CD14-positive monocyte (primary cell): Measurements from ENCODE around the gene OR5M10. TPM values are rescaled to one million over a fixed set of nuclear protein-coding genes. Genes with fewer than 3 reads are reported as not detected.
A peak's percentile ranks its signal among the peaks of the same experiment; 100 is the strongest.

Experiments
- DNase-seq, 3 donors: peaks; one replicate each; pipeline ENCODE4 v3.0.0-alpha.2; 2011 to 2022
- H2AFZ ChIP-seq: 2 replicates; pipeline ENCODE4 v1.6.0; 2012; ENCODE audit warnings: mild to moderate bottlenecking, low read depth, low read length, inconsistent platforms; ENCODE audit not compliant: insufficient read depth, poor library complexity, severe bottlenecking
- H3K27ac ChIP-seq, 2 donors: 1 replicate in 1 of 2; 2 replicates in 1 of 2; pipeline ENCODE4 v1.5.1; 2012 to 2013; ENCODE audit warnings: low read length in 2 of 2, control low read depth in 1 of 2, inconsistent platforms in 1 of 2, low read depth in 1 of 2, mild to moderate bottlenecking in 1 of 2
- H3K27me3 ChIP-seq, 2 donors: one replicate each; pipeline versions ENCODE4 v1.6.0 to v1.6.1; 2011 to 2013; ENCODE audit warnings: low read length in 2 of 2; ENCODE audit not compliant: control insufficient read depth in 2 of 2, insufficient read depth in 2 of 2
- H3K36me3 ChIP-seq, 2 donors: replicated peaks in 1 of 2; 1 replicate in 1 of 2; 2 replicates in 1 of 2; pipeline versions ENCODE4 v1.5.1 to v1.6.1; 2012 to 2013; ENCODE audit warnings: low read length in 2 of 2, control low read depth in 1 of 2, inconsistent platforms in 1 of 2, mild to moderate bottlenecking in 1 of 2; ENCODE audit not compliant: insufficient read depth in 2 of 2, control insufficient read depth in 1 of 2
- H3K4me1 ChIP-seq, 2 donors: 1 replicate in 1 of 2; 2 replicates in 1 of 2; pipeline versions ENCODE4 v1.5.1 to v1.6.1; 2012 to 2013; ENCODE audit warnings: low read length in 2 of 2, control low read depth in 1 of 2, inconsistent platforms in 1 of 2, mild to moderate bottlenecking in 1 of 2, moderate library complexity in 1 of 2; ENCODE audit not compliant: insufficient read depth in 2 of 2, control insufficient read depth in 1 of 2
- H3K4me2 ChIP-seq: replicated peaks from 2 replicates; pipeline ENCODE3; 2012; ENCODE audit warnings: low read length, moderate library complexity, mild to moderate bottlenecking; ENCODE audit not compliant: poor library complexity, severe bottlenecking; ENCODE audit errors: extremely low read depth
- H3K4me3 ChIP-seq, 3 experiments: fragments of 200-600 bp in 1 of 3; sonication (generic) in 1 of 3; replicated peaks in 1 of 3; 1 replicate in 2 of 3; 2 replicates in 1 of 3; pipeline ENCODE4 v1.5.1; 2011 to 2013; ENCODE audit warnings: low read length in 3 of 3, mild to moderate bottlenecking in 3 of 3, control low read depth in 2 of 3, low read depth in 2 of 3, inconsistent platforms in 1 of 3, moderate library complexity in 1 of 3
- H3K79me2 ChIP-seq: 2 replicates; pipeline ENCODE4 v1.6.0; 2012; ENCODE audit warnings: mild to moderate bottlenecking, control low read depth, inconsistent platforms, low read length, moderate library complexity; ENCODE audit not compliant: insufficient read depth
- H3K9ac ChIP-seq: 2 replicates; pipeline ENCODE4 v1.6.0; 2017; ENCODE audit warnings: low read length, mild to moderate bottlenecking; ENCODE audit not compliant: insufficient read depth, poor library complexity, severe bottlenecking
- H3K9me3 ChIP-seq, 2 donors: replicated peaks in 1 of 2; 1 replicate in 1 of 2; 2 replicates in 1 of 2; pipeline versions ENCODE4 v1.5.1 to v1.6.1; 2012 to 2013; ENCODE audit warnings: low read length in 2 of 2, control low read depth in 1 of 2; ENCODE audit not compliant: control insufficient read depth in 1 of 2, insufficient read depth in 1 of 2
- H4K20me1 ChIP-seq: 2 replicates; pipeline ENCODE4 v1.6.0; 2012; ENCODE audit warnings: mild to moderate bottlenecking, low read length, control low read depth, moderate library complexity; ENCODE audit not compliant: insufficient read depth
- H3K27ac Mint-ChIP-seq, 7 donors: one replicate each; pipeline ENCODE4 v1.8.0; 2020; ENCODE audit warnings: mild to moderate bottlenecking in 7 of 7, mixed read lengths in 7 of 7, moderate library complexity in 6 of 7, inconsistent platforms in 2 of 7
- H3K27me3 Mint-ChIP-seq, 3 donors: one replicate each; pipeline ENCODE4 v1.8.0; 2021 to 2022; ENCODE audit warnings: low read depth in 3 of 3, mild to moderate bottlenecking in 3 of 3, mixed read lengths in 3 of 3, moderate library complexity in 3 of 3, inconsistent platforms in 1 of 3
- H3K36me3 Mint-ChIP-seq, 2 donors: one replicate each; pipeline ENCODE4 v1.8.0; 2020; ENCODE audit warnings: mixed read lengths in 2 of 2, inconsistent platforms in 1 of 2, mild to moderate bottlenecking in 1 of 2
- H3K4me1 Mint-ChIP-seq: one replicate; pipeline ENCODE4 v1.8.0; 2020; ENCODE audit warnings: mild to moderate bottlenecking, mixed read lengths
- H3K4me3 Mint-ChIP-seq, 2 donors: one replicate each; pipeline ENCODE4 v1.8.0; 2020; ENCODE audit warnings: mild to moderate bottlenecking in 2 of 2, mixed read lengths in 2 of 2, moderate library complexity in 1 of 2
- H3K9me3 Mint-ChIP-seq, 7 donors: one replicate each; pipeline ENCODE4 v1.8.0; 2020 to 2022; ENCODE audit warnings: mixed read lengths in 7 of 7, mild to moderate bottlenecking in 6 of 7, moderate library complexity in 6 of 7, inconsistent platforms in 2 of 7
- WGBS: methylation state at CpG from one replicate; pipeline ENCODE4 v1.1.5; 2013; ENCODE audit warnings: missing lambda C conversion rate; ENCODE audit not compliant: insufficient coverage; 5-methylcytosine and 5-hydroxymethylcytosine counted together
- intact Hi-C, 2 donors: fragments of 100-400 bp; cut with micrococcal nuclease; formaldehyde crosslinking; loops; one replicate each; pipeline versions ENCODE4 v1.15.0 to v1.15.1; 2023
- polyA minus RNA-seq: library from RNA; depleted of rRNA, polyadenylated mRNA; stranded (reverse); fragments of >200 nt; gene quantifications from 2 replicates; pipeline ENCODE4 v1.2.3, GENCODE V29; 2012
- polyA plus RNA-seq, 3 donors: library from polyadenylated mRNA; depleted of rRNA in 1 of 3; unstranded in 2 of 3; stranded (reverse) in 1 of 3; fragments of 300-500 nt in 2 of 3; fragments of >200 nt in 1 of 3; fragmentation: Illumina TruSeq in 2 of 3; gene quantifications; 1 replicate in 2 of 3; 2 replicates in 1 of 3; pipeline ENCODE4 v1.2.3, GENCODE V29; 2012 to 2021
- total RNA-seq, 12 experiments: library from RNA in 1 of 12; stranded (reverse) in 1 of 12; fragments of 120-200 nt in 1 of 12; gene quantifications; one replicate each; pipeline ENCODE4 v1.2.4 and lab custom pipeline; 2013 to 2026; ENCODE audit warnings: mixed read lengths in 6 of 12, inconsistent platforms in 1 of 12
- TF ChIP-seq, protein P1 (sequence below): fragments of 200-600 bp; IDR thresholded peaks from one replicate; pipeline ENCODE4 v1.8.0; 2022; ENCODE audit warnings: antibody characterized with exemption, mild to moderate bottlenecking

The OR5M10 gene
- total RNA-seq (2013), result not detected
- polyA plus RNA-seq (not detected), polyA minus RNA-seq (not detected in 2 replicates), total RNA-seq (lab: John Stamatoyannopoulos, UW) (0 to 0.23 (median 0) reads per million in 11 experiments)

DNA sequence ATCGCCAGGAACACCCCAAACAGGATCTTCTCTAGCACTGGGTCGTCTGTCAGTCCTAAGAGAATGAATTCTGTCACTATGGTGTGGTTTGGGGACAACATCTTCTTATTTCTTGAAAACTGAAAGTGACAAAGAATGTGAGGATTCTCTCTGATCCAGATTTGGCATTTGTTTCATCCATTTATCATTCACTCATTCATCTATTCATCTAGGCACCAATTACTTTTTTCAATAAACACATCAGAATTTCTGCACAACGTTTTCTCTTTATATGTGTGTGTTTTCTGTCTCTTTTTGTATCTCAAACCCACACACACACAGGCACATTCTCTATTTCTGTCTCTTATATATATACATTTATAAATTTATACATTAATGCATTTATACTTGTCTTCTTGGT, at the start of gene OR5M10:
Gene OR5M10, minus strand, starts transcription at position 101 of the 400 bp plus-strand sequence. Its CDS starts 0 bp downstream, at position 101.
- no peak for DNase-seq
- no peak within 1 kb of the TSS for H3K4me3 ChIP-seq
- H3K36me3 Mint-ChIP-seq, result no peaks in the 10 kb centered on the region
- H3K9me3 Mint-ChIP-seq, result peaks cover 0 to 5% (median 2%) of the 10 kb centered on the region in 7 donors
- no peak within 1 kb of the TSS for H2AFZ ChIP-seq
- H3K27me3 ChIP-seq, result no peaks in the 10 kb centered on the region
- no peak within 1 kb of the TSS for H3K4me3 Mint-ChIP-seq
- no CpG with 5 or more reads among the region's 3 CpGs for WGBS
- intact Hi-C loops, result no loop called here
- no peak within 1 kb of the TSS for H3K27ac ChIP-seq
- H3K4me2 ChIP-seq, result no peak within 1 kb of the TSS
- H3K36me3 ChIP-seq, result no peaks in the 10 kb centered on the region
- no peak within 1 kb of the TSS for H3K9ac ChIP-seq
- peak within 1 kb of the TSS in 1 of 7 donors; percentile 46 for H3K27ac Mint-ChIP-seq
- no peaks in the 10 kb centered on the region for H3K27me3 Mint-ChIP-seq
- TF ChIP-seq, protein P1, sequence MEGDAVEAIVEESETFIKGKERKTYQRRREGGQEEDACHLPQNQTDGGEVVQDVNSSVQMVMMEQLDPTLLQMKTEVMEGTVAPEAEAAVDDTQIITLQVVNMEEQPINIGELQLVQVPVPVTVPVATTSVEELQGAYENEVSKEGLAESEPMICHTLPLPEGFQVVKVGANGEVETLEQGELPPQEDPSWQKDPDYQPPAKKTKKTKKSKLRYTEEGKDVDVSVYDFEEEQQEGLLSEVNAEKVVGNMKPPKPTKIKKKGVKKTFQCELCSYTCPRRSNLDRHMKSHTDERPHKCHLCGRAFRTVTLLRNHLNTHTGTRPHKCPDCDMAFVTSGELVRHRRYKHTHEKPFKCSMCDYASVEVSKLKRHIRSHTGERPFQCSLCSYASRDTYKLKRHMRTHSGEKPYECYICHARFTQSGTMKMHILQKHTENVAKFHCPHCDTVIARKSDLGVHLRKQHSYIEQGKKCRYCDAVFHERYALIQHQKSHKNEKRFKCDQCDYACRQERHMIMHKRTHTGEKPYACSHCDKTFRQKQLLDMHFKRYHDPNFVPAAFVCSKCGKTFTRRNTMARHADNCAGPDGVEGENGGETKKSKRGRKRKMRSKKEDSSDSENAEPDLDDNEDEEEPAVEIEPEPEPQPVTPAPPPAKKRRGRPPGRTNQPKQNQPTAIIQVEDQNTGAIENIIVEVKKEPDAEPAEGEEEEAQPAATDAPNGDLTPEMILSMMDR, result no peak
- no peaks in the 10 kb centered on the region for H4K20me1 ChIP-seq
- H3K4me1 Mint-ChIP-seq, result no peaks in the 10 kb centered on the region
- H3K4me1 ChIP-seq, result no peaks in the 10 kb centered on the region
- peaks cover 3 to 4% of the 10 kb centered on the region in 2 donors for H3K9me3 ChIP-seq
- no peaks in the 10 kb centered on the region for H3K79me2 ChIP-seq

DNA sequence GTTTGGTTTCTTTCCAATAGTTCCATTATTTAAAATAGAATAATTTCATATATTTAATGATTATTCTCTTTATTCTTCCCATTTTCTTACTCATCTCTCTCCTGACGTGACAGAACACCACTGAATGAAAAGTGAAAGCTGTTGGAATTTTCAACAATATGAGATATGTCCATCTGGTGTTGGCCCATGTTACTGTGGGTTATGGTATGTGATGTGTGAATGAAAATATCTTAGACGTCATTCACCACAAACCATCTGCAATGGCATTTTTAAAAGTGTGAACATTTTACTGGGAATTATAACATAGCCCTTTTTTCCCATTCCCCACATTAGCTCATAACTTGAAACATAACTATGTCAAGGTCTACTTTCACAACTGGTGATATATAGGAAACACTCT, 48.4 kb upstream of the OR5M10 start:
- no peaks in the 10 kb centered on the region for H3K36me3 Mint-ChIP-seq
- Histone ChIP-seq H2AFZ (no peak overlapping the region), H3K4me1 (no peaks in the 10 kb centered on the region), H3K27ac (no peak overlapping the region), H3K9ac (no peak overlapping the region), H3K4me3 (no peak overlapping the region), H3K9me3 (no peaks in the 10 kb centered on the region), H3K27me3 (no peaks in the 10 kb centered on the region), H3K4me2 (no peak overlapping the region), H3K79me2 (no peaks in the 10 kb centered on the region), H4K20me1 (no peaks in the 10 kb centered on the region), H3K36me3 (no peaks in the 10 kb centered on the region)
- TF ChIP-seq, protein P1, result no peak
- no peak for DNase-seq
- intact Hi-C loops, result no loop called here
- H3K4me1 Mint-ChIP-seq, result no peaks in the 10 kb centered on the region
- peaks cover 0 to 1% (median 0%) of the 10 kb centered on the region in 3 donors for H3K27me3 Mint-ChIP-seq
- no peak overlapping the region for H3K27ac Mint-ChIP-seq
- whole genome bisulfite sequencing, result no CpG with 5 or more reads among the region's 2 CpGs
- no peaks in the 10 kb centered on the region for H3K9me3 Mint-ChIP-seq
- no peak overlapping the region for H3K4me3 Mint-ChIP-seq
